ENCODE results near the gene HIVEP1. TPM values are rescaled to one million over a fixed set of nuclear protein-coding genes. Genes with fewer than 3 reads are reported as not detected.

HIVEP1 gene
- total RNA-seq, 1 donor from 2014 or later, result 48.9 TPM

DNA sequence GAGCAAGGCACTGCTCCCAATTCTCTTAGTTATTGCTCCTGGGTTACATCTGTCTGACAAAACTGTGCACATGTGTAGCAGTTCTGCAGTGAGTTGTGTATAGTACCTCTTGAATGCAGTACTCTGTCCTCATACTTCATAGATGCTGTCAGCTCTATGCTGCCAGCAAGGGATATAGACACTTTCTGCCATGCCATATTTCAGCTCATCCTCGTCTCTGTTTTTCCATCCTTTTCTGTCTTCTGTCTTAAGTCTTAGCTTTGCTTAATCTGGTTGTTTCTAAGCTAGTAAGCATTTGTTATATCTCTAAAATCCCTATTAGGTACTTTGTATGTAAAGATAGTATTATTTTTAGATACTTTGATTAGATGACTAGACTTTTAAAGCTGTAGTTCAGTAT, 76.4 kb downstream of the HIVEP1 start:
- Histone ChIP-seq H3K79me2 (ENCODE audit: insufficient read depth, low read length) (peaks cover 46% of the 10 kb centered on the region), H3K4me3 (ENCODE audit: insufficient read depth, low read depth, low read length) (no peak overlapping the region), H3K27ac (ENCODE audit: low read depth, low read length) (no peak overlapping the region), H3K36me3 (ENCODE audit: insufficient read depth, low read length) (peaks cover 4% of the 10 kb centered on the region), H3K27me3 (ENCODE audit: insufficient read depth, low read length) (no peaks in the 10 kb centered on the region), H4K20me1 (ENCODE audit: insufficient read depth, low read length) (peaks cover 26% of the 10 kb centered on the region), H3K9ac (ENCODE audit: low read length) (no peak overlapping the region), H3K9me3 (ENCODE audit: insufficient read depth, low read depth, low read length) (no peaks in the 10 kb centered on the region), H2AFZ (ENCODE audit: low read depth, low read length) (no peak overlapping the region), H3K4me2 (ENCODE audit: low read length) (no peak overlapping the region), H3K4me1 (ENCODE audit: insufficient read depth, low read length) (no peaks in the 10 kb centered on the region)
- H3K27ac Mint-ChIP-seq (ENCODE audit: unreplicated experiment), result no peak overlapping the region
- no peaks in the 10 kb centered on the region for H3K27me3 Mint-ChIP-seq (ENCODE audit: low read depth, unreplicated experiment)
- no peak for FAIRE-seq
- H3K36me3 Mint-ChIP-seq (ENCODE audit: low read depth, unreplicated experiment), result no peaks in the 10 kb centered on the region
- H3K4me3 Mint-ChIP-seq (ENCODE audit: unreplicated experiment), result no peak overlapping the region
- TF ChIP-seq, protein P1, sequence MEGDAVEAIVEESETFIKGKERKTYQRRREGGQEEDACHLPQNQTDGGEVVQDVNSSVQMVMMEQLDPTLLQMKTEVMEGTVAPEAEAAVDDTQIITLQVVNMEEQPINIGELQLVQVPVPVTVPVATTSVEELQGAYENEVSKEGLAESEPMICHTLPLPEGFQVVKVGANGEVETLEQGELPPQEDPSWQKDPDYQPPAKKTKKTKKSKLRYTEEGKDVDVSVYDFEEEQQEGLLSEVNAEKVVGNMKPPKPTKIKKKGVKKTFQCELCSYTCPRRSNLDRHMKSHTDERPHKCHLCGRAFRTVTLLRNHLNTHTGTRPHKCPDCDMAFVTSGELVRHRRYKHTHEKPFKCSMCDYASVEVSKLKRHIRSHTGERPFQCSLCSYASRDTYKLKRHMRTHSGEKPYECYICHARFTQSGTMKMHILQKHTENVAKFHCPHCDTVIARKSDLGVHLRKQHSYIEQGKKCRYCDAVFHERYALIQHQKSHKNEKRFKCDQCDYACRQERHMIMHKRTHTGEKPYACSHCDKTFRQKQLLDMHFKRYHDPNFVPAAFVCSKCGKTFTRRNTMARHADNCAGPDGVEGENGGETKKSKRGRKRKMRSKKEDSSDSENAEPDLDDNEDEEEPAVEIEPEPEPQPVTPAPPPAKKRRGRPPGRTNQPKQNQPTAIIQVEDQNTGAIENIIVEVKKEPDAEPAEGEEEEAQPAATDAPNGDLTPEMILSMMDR (IDR thresholded peaks at IDR 0.05; ENCODE audit: insufficient read depth, low read depth, low read length), result no peak
- TF ChIP-seq EZH2 (IDR thresholded peaks at IDR 0.05; ENCODE audit: insufficient read depth, low read length), result no peak
- H3K4me1 Mint-ChIP-seq (ENCODE audit: low read depth, unreplicated experiment), result peaks cover 12% of the 10 kb centered on the region
- no peaks in the 10 kb centered on the region for H3K9me3 Mint-ChIP-seq (ENCODE audit: unreplicated experiment)
- DNase-seq (ENCODE audit: low read depth), result no peak

DNA sequence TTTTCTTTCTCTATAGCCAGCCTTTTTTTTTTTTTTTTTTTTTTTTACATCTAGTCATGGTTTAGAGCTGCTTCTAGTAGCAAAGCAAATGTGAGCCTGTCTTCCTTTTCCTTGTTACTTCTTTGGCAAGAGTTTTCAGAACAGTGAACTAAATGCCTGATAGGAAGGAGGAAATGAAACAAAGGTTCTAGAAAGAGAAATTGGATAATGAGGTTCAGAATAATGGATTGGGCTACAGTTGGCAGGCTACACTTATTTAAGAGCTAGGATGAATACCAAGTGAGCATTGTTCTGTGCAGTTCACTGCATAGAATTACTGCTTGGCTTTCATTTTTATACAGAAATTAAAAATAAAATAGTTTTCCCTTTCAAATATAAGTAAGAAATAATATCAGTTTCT, 78.6 kb downstream of the HIVEP1 start:
- no peaks in the 10 kb centered on the region for H3K36me3 Mint-ChIP-seq (ENCODE audit: low read depth, unreplicated experiment)
- no peak overlapping the region for H3K4me3 Mint-ChIP-seq (ENCODE audit: unreplicated experiment)

DNA sequence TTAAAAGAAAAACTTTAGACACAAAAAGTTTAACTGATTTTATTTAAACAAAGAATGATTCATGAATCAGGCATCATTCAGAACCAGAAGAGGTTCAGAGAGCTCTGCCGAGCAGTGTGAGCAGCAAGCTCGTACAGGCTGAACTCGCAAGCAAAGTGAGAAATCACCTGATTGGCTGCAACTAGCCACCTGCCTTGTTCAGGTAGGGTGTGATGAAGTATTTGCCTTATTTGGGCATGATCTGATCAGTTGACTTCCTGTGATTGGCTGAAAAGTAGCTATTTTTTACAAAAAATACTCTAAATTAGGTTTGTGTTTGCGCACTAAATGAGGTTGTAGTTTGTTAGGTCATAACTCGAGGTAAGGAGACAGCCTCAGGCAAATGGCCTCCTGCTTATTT, 80.7 kb downstream of the HIVEP1 start:
- no peaks in the 10 kb centered on the region for H3K36me3 Mint-ChIP-seq (ENCODE audit: low read depth, unreplicated experiment)
- no peak overlapping the region for H3K4me3 ChIP-seq (ENCODE audit: insufficient read depth, low read depth, low read length)
- peaks cover 4% of the 10 kb centered on the region for H3K36me3 ChIP-seq (ENCODE audit: insufficient read depth, low read length)
- H3K4me1 Mint-ChIP-seq (ENCODE audit: low read depth, unreplicated experiment), result peaks cover 5% of the 10 kb centered on the region
- no peak overlapping the region for H3K27ac Mint-ChIP-seq (ENCODE audit: unreplicated experiment)
- H3K4me2 ChIP-seq (ENCODE audit: low read length), result no peak overlapping the region
- peaks cover 2% of the 10 kb centered on the region for H3K4me1 ChIP-seq (ENCODE audit: insufficient read depth, low read length)
- no peaks in the 10 kb centered on the region for H3K9me3 ChIP-seq (ENCODE audit: insufficient read depth, low read depth, low read length)
- no peak overlapping the region for H3K27ac ChIP-seq (ENCODE audit: low read depth, low read length)
- peaks cover 6% of the 10 kb centered on the region for H4K20me1 ChIP-seq (ENCODE audit: insufficient read depth, low read length)
- no peak overlapping the region for H3K9ac ChIP-seq (ENCODE audit: low read length)
- FAIRE-seq, result no peak
- TF ChIP-seq EZH2 (IDR thresholded peaks at IDR 0.05; ENCODE audit: insufficient read depth, low read length), result no peak
- TF ChIP-seq, protein P1 (IDR thresholded peaks at IDR 0.05; ENCODE audit: insufficient read depth, low read depth, low read length), result no peak
- H3K27me3 ChIP-seq (ENCODE audit: insufficient read depth, low read length), result no peaks in the 10 kb centered on the region
- no peak for DNase-seq (ENCODE audit: low read depth)
- H3K79me2 ChIP-seq (ENCODE audit: insufficient read depth, low read length), result peaks cover 8% of the 10 kb centered on the region
- no peaks in the 10 kb centered on the region for H3K9me3 Mint-ChIP-seq (ENCODE audit: unreplicated experiment)
- no peak overlapping the region for H3K4me3 Mint-ChIP-seq (ENCODE audit: unreplicated experiment)
- no peaks in the 10 kb centered on the region for H3K27me3 Mint-ChIP-seq (ENCODE audit: low read depth, unreplicated experiment)
- H2AFZ ChIP-seq (ENCODE audit: low read depth, low read length), result no peak overlapping the region

More for the DNA sequence above, 78.6 kb downstream of the HIVEP1 start:
- Histone ChIP-seq H4K20me1 (ENCODE audit: insufficient read depth, low read length) (peaks cover 9% of the 10 kb centered on the region), H3K4me1 (ENCODE audit: insufficient read depth, low read length) (no peaks in the 10 kb centered on the region), H3K27ac (ENCODE audit: low read depth, low read length) (no peak overlapping the region), H3K9me3 (ENCODE audit: insufficient read depth, low read depth, low read length) (no peaks in the 10 kb centered on the region), H3K36me3 (ENCODE audit: insufficient read depth, low read length) (peaks cover 4% of the 10 kb centered on the region), H3K9ac (ENCODE audit: low read length) (no peak overlapping the region), H2AFZ (ENCODE audit: low read depth, low read length) (no peak overlapping the region), H3K4me2 (ENCODE audit: low read length) (no peak overlapping the region), H3K79me2 (ENCODE audit: insufficient read depth, low read length) (peaks cover 24% of the 10 kb centered on the region), H3K27me3 (ENCODE audit: insufficient read depth, low read length) (no peaks in the 10 kb centered on the region), H3K4me3 (ENCODE audit: insufficient read depth, low read depth, low read length) (no peak overlapping the region)
- H3K4me1 Mint-ChIP-seq (ENCODE audit: low read depth, unreplicated experiment), result peaks cover 3% of the 10 kb centered on the region
- TF ChIP-seq, protein P1 (IDR thresholded peaks at IDR 0.05; ENCODE audit: insufficient read depth, low read depth, low read length), result no peak
- TF ChIP-seq EZH2 (IDR thresholded peaks at IDR 0.05; ENCODE audit: insufficient read depth, low read length), result no peak
- FAIRE-seq (no peak), DNase-seq (ENCODE audit: low read depth) (no peak)
- H3K9me3 Mint-ChIP-seq (ENCODE audit: unreplicated experiment), result no peaks in the 10 kb centered on the region
- no peak overlapping the region for H3K27ac Mint-ChIP-seq (ENCODE audit: unreplicated experiment)
- H3K27me3 Mint-ChIP-seq (ENCODE audit: low read depth, unreplicated experiment), result no peaks in the 10 kb centered on the region
